Fibroblast of mammary gland (primary cell): ENCODE data around the gene FGF11.

ENCODE experiments used
- DNase-seq: peaks from one replicate; pipeline ENCODE4 v3.0.0-alpha.2; 2010; ENCODE audit warnings: low read depth
- H3K4me3 ChIP-seq: 2 replicates; pipeline ENCODE4 v1.5.1; 2011; ENCODE audit warnings: low read depth, mild to moderate bottlenecking, low read length, moderate library complexity; ENCODE audit not compliant: control insufficient read depth
- CTCF ChIP-seq: conservative IDR thresholded peaks from 2 replicates; pipeline ENCODE4 v1.5.1; 2011; ENCODE audit warnings: low read depth, low read length, inconsistent platforms; ENCODE audit not compliant: control insufficient read depth, insufficient read depth

The FGF11 gene

GRCh38 chr17:7439462-7440112 is at the start of gene FGF11:
Gene FGF11 (plus strand): TSS chr17:7439512. CDS start chr17:7439621, 109 bp downstream.
- peak within 1 kb of the TSS; percentile 13 for H3K4me3 ChIP-seq
- no peak for DNase-seq
- TF ChIP-seq CTCF = no peak

- TF ChIP-seq CTCF = no peak
- no peak for DNase-seq
- H3K4me3 ChIP-seq = no peak overlapping the region
These were observed 49.1 kb upstream of the FGF11 start for GRCh38 chr17:7389924-7390910.

- DNase-seq = no peak
- no peak overlapping the region for H3K4me3 ChIP-seq
- no peak for TF ChIP-seq CTCF
These were observed 48.0 kb upstream of the FGF11 start for GRCh38 chr17:7391307-7391706.

- TF ChIP-seq CTCF = no peak
- H3K4me3 ChIP-seq = peak overlapping the region; percentile 82
- DNase-seq = no peak
These were observed 46.4 kb upstream of the FGF11 start for GRCh38 chr17:7392696-7393612.

DNA sequence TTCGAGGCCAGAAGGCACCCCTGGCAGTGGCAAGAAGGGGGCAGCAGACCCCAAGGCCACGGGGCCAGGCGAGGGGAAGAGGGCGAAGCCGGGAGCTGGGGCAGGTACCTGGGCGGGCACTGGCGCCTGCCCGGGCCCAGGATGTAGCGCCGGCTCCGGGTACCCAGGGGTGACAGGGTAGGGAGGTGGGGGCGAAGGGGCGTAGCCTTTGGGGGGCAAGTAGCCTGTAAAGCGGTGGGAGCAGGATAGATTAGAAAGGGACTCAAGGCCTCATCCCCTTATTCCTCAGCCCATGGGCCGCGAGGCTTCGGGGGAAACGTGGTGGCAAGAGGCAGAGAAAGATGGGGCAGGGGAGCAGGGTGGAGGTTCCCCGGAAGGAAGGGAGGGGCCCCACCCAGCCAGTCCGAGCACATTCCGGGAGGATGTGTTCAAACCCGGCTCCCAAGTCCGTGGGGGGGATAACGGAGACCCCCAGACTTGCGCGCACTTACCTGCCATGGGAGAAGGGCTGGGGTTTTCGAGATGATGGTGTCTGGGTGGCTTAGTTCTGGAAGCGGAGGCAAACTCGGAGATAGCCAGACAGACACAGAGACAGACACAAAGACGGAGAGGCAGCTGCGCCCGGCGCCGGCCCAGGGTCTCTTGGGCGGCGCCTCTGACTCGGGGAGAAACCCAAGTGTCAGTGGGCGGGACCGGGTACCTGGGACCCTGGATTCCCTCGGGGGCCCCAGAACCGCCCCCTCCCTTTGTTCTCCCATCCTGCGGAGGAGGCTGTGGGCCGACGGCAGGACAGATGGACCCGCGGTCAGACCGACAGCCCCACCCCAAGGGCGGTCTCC is 45.5 kb upstream of the FGF11 start:
- H3K4me3 ChIP-seq = peak overlapping the region; percentile 82
- DNase-seq = no peak
- no peak for TF ChIP-seq CTCF
